ENCODE data around the gene KCTD16. TPM values are rescaled to one million over a fixed set of nuclear protein-coding genes. Genes with fewer than 3 reads are reported as not detected.

KCTD16 gene
- total RNA-seq, 2 donors from 2014 or later: 0.02 to 0.03 TPM

- Histone ChIP-seq H3K27ac (no peak overlapping the region), H3K9ac (ENCODE audit: low read depth in 2 of 2, low read length in 2 of 2) (no peak overlapping the region), H3K4me1 (no peaks in the 10 kb centered on the region), H3K36me3 (no peaks in the 10 kb centered on the region), H3K4me3 (no peak overlapping the region), H3K9me3 (no peaks in the 10 kb centered on the region), H3K27me3 (no peaks in the 10 kb centered on the region)
- no peak for DNase-seq
- no peak for TF ChIP-seq CTCF (IDR thresholded peaks at IDR 0.05)
- intact Hi-C loops (cut with DNase I): no loop called here
These were observed 8.0 kb upstream of the KCTD16 start for GRCh38 chr5:144162686-144163085.

GRCh38 chr5:144166696-144167095 lies 4.0 kb upstream of the KCTD16 start:
- H3K27me3 ChIP-seq: no peaks in the 10 kb centered on the region
- H3K27ac ChIP-seq: no peak overlapping the region
- H3K36me3 ChIP-seq: no peaks in the 10 kb centered on the region
- intact Hi-C loops (cut with DNase I): no loop called here
- H3K9ac ChIP-seq (ENCODE audit: low read depth in 2 of 2, low read length in 2 of 2): no peak overlapping the region
- H3K4me3 ChIP-seq: no peak overlapping the region
- H3K9me3 ChIP-seq: no peaks in the 10 kb centered on the region
- DNase-seq: no peak
- TF ChIP-seq CTCF (IDR thresholded peaks at IDR 0.05): no peak
- peaks cover 8% of the 10 kb centered on the region for H3K4me1 ChIP-seq

GRCh38 chr5:144167998-144168397 lies 2.7 kb upstream of the KCTD16 start:
- Histone ChIP-seq H3K4me3 (no peak overlapping the region), H3K36me3 (no peaks in the 10 kb centered on the region), H3K27me3 (no peaks in the 10 kb centered on the region), H3K9ac (ENCODE audit: low read depth in 2 of 2, low read length in 2 of 2) (no peak overlapping the region), H3K4me1 (peaks cover 8% of the 10 kb centered on the region), H3K9me3 (no peaks in the 10 kb centered on the region), H3K27ac (no peak overlapping the region)
- DNase-seq: no peak
- TF ChIP-seq CTCF (IDR thresholded peaks at IDR 0.05): no peak
- intact Hi-C loops (cut with DNase I): no loop called here

GRCh38 chr5:144169904-144170275 lies 783 bp upstream of the KCTD16 start:
- H3K27ac ChIP-seq: peak overlapping the region; percentile 71
- H3K4me1 ChIP-seq: peaks cover 8% of the 10 kb centered on the region
- no peaks in the 10 kb centered on the region for H3K27me3 ChIP-seq
- H3K9me3 ChIP-seq: no peaks in the 10 kb centered on the region
- intact Hi-C loops (cut with DNase I): no loop called here
- no peaks in the 10 kb centered on the region for H3K36me3 ChIP-seq
- peak overlapping the region; percentile 77 for H3K4me3 ChIP-seq
- TF ChIP-seq CTCF (IDR thresholded peaks at IDR 0.05): no peak
- peak overlapping the region; percentile 80 to 84 for H3K9ac ChIP-seq (ENCODE audit: low read depth in 2 of 2, low read length in 2 of 2)
- DNase-seq: no peak

GRCh38 chr5:144173766-144174165 lies 3.1 kb downstream of the KCTD16 start:
- TF ChIP-seq CTCF (IDR thresholded peaks at IDR 0.05): no peak
- Histone ChIP-seq H3K27me3 (no peaks in the 10 kb centered on the region), H3K4me1 (peaks cover 8% of the 10 kb centered on the region), H3K9me3 (no peaks in the 10 kb centered on the region), H3K9ac (ENCODE audit: low read depth in 2 of 2, low read length in 2 of 2) (no peak overlapping the region), H3K27ac (no peak overlapping the region), H3K4me3 (no peak overlapping the region), H3K36me3 (no peaks in the 10 kb centered on the region)
- intact Hi-C loops (cut with DNase I): no loop called here
- no peak for DNase-seq

- TF ChIP-seq CTCF (IDR thresholded peaks at IDR 0.05): no peak
- Histone ChIP-seq H3K36me3 (no peaks in the 10 kb centered on the region), H3K9ac (ENCODE audit: low read depth in 2 of 2, low read length in 2 of 2) (no peak overlapping the region), H3K4me3 (no peak overlapping the region), H3K27ac (no peak overlapping the region), H3K9me3 (no peaks in the 10 kb centered on the region), H3K4me1 (no peaks in the 10 kb centered on the region), H3K27me3 (no peaks in the 10 kb centered on the region)
- DNase-seq: no peak
- intact Hi-C loops (cut with DNase I): no loop called here
These were observed 6.9 kb downstream of the KCTD16 start for GRCh38 chr5:144177548-144177947.
